MM.1S (cell line): ENCODE results near the gene CCSER2.

Experiments
- CTCF ChIP-seq: fragments of 300-600 bp; sonication (generic); IDR thresholded peaks from 2 replicates; pipeline ENCODE4 v1.5.1; 2016; ENCODE audit warnings: antibody characterized with exemption, low read length, mixed read lengths
- EZH2 ChIP-seq: fragments of 300-600 bp; sonication (generic); optimal IDR thresholded peaks from 2 replicates; pipeline ENCODE3; 2017; ENCODE audit warnings: low read depth, mild to moderate bottlenecking, antibody characterized with exemption, low read length, mixed read lengths
- EZH2phosphoT487 ChIP-seq: fragments of 300-600 bp; sonication (generic); IDR thresholded peaks from 2 replicates; pipeline ENCODE4 v1.6.1; 2018; ENCODE audit warnings: antibody characterized with exemption, low read length

GRCh38 chr10:84407388-84408049 lies 79.1 kb downstream of the CCSER2 start:
- TF ChIP-seq CTCF (no peak), EZH2phosphoT487 (no peak), EZH2 (no peak)
